ENCODE data around the gene PRPSAP1.

Gene PRPSAP1

GRCh38 chr17:76388966-76389888, 35.5 kb upstream of the PRPSAP1 start:
- H3K27me3 ChIP-seq (ENCODE audit: control insufficient read depth, insufficient read depth, low read length): peaks cover 23% of the 10 kb centered on the region
- H3K9me3 ChIP-seq (ENCODE audit: control insufficient read depth, low read depth, low read length): no peaks in the 10 kb centered on the region
- H3K4me1 ChIP-seq (ENCODE audit: control insufficient read depth, low read depth, low read length): peaks cover 15% of the 10 kb centered on the region
- no peak overlapping the region for H3K9ac ChIP-seq (ENCODE audit: low read length)
- no peak overlapping the region for H3K4me3 ChIP-seq (ENCODE audit: low read length)
- peaks cover 11% of the 10 kb centered on the region for H3K36me3 ChIP-seq (ENCODE audit: control insufficient read depth, low read depth, low read length)
- no peak overlapping the region for H3K27ac ChIP-seq (ENCODE audit: low read length)

DNA sequence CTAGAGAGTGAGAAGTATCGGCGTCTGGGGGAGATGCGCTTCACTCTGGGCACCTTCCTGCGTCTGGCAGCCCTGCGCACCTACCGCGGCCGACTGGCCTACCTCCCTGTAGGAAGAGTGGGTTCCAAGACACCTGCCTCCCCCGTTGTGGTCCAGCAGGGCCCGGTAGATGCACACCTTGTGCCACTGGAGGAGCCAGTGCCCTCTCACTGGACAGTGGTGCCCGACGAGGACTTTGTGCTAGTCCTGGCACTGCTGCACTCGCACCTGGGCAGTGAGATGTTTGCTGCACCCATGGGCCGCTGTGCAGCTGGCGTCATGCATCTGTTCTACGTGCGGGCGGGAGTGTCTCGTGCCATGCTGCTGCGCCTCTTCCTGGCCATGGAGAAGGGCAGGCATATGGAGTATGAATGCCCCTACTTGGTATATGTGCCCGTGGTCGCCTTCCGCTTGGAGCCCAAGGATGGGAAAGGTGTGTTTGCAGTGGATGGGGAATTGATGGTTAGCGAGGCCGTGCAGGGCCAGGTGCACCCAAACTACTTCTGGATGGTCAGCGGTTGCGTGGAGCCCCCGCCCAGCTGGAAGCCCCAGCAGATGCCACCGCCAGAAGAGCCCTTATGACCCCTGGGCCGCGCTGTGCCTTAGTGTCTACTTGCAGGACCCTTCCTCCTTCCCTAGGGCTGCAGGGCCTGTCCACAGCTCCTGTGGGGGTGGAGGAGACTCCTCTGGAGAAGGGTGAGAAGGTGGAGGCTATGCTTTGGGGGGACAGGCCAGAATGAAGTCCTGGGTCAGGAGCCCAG, 33.5 kb upstream of the PRPSAP1 start:
- no peak overlapping the region for H3K9ac ChIP-seq (ENCODE audit: low read length)
- no peaks in the 10 kb centered on the region for H3K9me3 ChIP-seq (ENCODE audit: control insufficient read depth, low read depth, low read length)
- H3K27me3 ChIP-seq (ENCODE audit: control insufficient read depth, insufficient read depth, low read length): peaks cover 43% of the 10 kb centered on the region
- peaks cover 6% of the 10 kb centered on the region for H3K36me3 ChIP-seq (ENCODE audit: control insufficient read depth, low read depth, low read length)
- H3K4me1 ChIP-seq (ENCODE audit: control insufficient read depth, low read depth, low read length): peaks cover 16% of the 10 kb centered on the region
- no peak overlapping the region for H3K4me3 ChIP-seq (ENCODE audit: low read length)
- no peak overlapping the region for H3K27ac ChIP-seq (ENCODE audit: low read length)

DNA sequence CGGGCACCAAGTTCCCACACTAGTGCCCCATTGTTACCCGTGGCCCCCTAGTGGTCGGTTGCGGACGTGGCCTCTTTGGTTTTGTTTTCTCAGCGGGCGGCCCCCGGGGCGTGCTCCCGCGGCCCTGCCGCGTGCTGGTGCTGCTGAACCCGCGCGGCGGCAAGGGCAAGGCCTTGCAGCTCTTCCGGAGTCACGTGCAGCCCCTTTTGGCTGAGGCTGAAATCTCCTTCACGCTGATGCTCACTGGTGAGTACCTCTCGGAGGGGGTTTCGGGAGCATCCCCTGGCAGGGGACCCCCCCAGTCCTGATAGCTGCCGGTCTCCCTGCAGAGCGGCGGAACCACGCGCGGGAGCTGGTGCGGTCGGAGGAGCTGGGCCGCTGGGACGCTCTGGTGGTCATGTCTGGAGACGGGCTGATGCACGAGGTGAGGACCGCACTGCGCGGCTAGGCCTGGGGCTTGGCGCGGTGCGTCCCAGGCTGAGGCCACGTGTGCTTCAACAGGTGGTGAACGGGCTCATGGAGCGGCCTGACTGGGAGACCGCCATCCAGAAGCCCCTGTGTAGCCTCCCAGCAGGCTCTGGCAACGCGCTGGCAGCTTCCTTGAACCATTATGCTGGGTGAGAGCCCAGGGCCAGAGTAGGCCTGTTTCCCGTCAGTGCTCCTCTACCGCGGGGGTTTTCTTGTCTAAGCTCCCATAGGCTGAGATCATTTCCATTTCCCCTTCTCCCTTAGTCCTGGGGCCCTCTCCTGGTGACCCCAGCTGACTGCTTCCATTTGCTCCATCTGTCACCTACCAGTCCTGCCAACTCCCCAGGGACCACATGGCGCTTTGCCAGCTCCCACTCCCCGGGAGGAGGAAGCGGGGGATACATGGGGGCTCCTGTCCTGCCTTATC, 32.4 kb upstream of the PRPSAP1 start:
- Histone ChIP-seq H3K36me3 (ENCODE audit: control insufficient read depth, low read depth, low read length) (peaks cover 4% of the 10 kb centered on the region), H3K4me3 (ENCODE audit: low read length) (peak overlapping the region; percentile 49), H3K27me3 (ENCODE audit: control insufficient read depth, insufficient read depth, low read length) (peaks cover 54% of the 10 kb centered on the region), H3K9me3 (ENCODE audit: control insufficient read depth, low read depth, low read length) (no peaks in the 10 kb centered on the region), H3K27ac (ENCODE audit: low read length) (no peak overlapping the region), H3K4me1 (ENCODE audit: control insufficient read depth, low read depth, low read length) (peaks cover 21% of the 10 kb centered on the region), H3K9ac (ENCODE audit: low read length) (no peak overlapping the region)

GRCh38 chr17:76384987-76385891, 31.5 kb upstream of the PRPSAP1 start:
- Histone ChIP-seq H3K4me3 (ENCODE audit: low read length) (peak overlapping the region; percentile 49), H3K9ac (ENCODE audit: low read length) (no peak overlapping the region), H3K36me3 (ENCODE audit: control insufficient read depth, low read depth, low read length) (no peaks in the 10 kb centered on the region), H3K27ac (ENCODE audit: low read length) (no peak overlapping the region), H3K4me1 (ENCODE audit: control insufficient read depth, low read depth, low read length) (peaks cover 20% of the 10 kb centered on the region), H3K9me3 (ENCODE audit: control insufficient read depth, low read depth, low read length) (no peaks in the 10 kb centered on the region), H3K27me3 (ENCODE audit: control insufficient read depth, insufficient read depth, low read length) (peaks cover 55% of the 10 kb centered on the region)

DNA sequence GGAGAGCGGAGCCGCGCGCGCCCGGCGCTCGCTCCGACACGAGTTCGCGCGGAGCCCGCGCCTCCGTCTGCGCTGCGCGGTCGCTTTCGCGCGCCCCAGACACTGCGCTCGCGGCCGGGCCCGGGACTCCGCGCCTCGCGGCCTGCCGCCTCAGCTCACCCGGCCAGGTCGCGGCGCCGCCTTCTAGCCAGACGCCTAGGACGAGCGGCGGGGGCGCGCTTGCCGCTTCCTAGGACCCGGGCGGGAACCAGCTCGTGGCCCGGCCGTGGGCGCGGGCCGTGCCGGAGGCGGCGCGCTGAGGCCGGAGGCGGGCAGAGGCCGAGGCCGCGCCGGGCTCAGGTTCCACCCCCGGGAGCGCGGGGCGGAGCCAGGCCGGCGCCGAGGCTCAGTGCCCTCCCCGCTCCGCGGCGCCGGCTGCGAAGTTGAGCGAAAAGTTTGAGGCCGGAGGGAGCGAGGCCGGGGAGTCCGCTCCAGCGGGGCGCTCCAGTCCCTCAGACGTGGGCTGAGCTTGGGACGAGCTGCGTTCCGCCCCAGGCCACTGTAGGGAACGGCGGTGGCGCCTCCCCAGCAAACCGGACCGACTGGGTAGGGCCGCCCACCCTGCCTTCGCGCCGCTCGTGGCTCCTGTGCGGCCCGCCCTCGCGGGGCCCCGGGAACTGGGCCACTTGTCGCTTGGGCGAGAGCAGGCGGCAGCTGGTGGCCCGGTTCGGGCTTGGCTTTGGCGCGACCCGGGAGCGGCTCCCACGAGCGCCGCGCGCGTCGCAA, 30.7 kb upstream of the PRPSAP1 start, which contains the start of gene SPHK1:
Gene SPHK1 (plus strand): TSS at position 388 of the 765 bp plus-strand sequence. CDS start 1,036 bp downstream, outside the sequence.
- Histone ChIP-seq H3K9me3 (ENCODE audit: control insufficient read depth, low read depth, low read length) (no peaks in the 10 kb centered on the region), H3K27ac (ENCODE audit: low read length) (no peak within 1 kb of the TSS), H3K27me3 (ENCODE audit: control insufficient read depth, insufficient read depth, low read length) (peaks cover 55% of the 10 kb centered on the region), H3K4me3 (ENCODE audit: low read length) (peak within 1 kb of the TSS; percentile 70), H3K4me1 (ENCODE audit: control insufficient read depth, low read depth, low read length) (peaks cover 13% of the 10 kb centered on the region), H3K9ac (ENCODE audit: low read length) (no peak within 1 kb of the TSS), H3K36me3 (ENCODE audit: control insufficient read depth, low read depth, low read length) (no peaks in the 10 kb centered on the region)

GRCh38 chr17:76383546-76384221, 30.0 kb upstream of the PRPSAP1 start:
- Histone ChIP-seq H3K27me3 (ENCODE audit: control insufficient read depth, insufficient read depth, low read length) (peaks cover 55% of the 10 kb centered on the region), H3K4me3 (ENCODE audit: low read length) (peak overlapping the region; percentile 70), H3K27ac (ENCODE audit: low read length) (no peak overlapping the region), H3K9ac (ENCODE audit: low read length) (no peak overlapping the region), H3K4me1 (ENCODE audit: control insufficient read depth, low read depth, low read length) (peaks cover 6% of the 10 kb centered on the region), H3K9me3 (ENCODE audit: control insufficient read depth, low read depth, low read length) (no peaks in the 10 kb centered on the region), H3K36me3 (ENCODE audit: control insufficient read depth, low read depth, low read length) (no peaks in the 10 kb centered on the region)

DNA sequence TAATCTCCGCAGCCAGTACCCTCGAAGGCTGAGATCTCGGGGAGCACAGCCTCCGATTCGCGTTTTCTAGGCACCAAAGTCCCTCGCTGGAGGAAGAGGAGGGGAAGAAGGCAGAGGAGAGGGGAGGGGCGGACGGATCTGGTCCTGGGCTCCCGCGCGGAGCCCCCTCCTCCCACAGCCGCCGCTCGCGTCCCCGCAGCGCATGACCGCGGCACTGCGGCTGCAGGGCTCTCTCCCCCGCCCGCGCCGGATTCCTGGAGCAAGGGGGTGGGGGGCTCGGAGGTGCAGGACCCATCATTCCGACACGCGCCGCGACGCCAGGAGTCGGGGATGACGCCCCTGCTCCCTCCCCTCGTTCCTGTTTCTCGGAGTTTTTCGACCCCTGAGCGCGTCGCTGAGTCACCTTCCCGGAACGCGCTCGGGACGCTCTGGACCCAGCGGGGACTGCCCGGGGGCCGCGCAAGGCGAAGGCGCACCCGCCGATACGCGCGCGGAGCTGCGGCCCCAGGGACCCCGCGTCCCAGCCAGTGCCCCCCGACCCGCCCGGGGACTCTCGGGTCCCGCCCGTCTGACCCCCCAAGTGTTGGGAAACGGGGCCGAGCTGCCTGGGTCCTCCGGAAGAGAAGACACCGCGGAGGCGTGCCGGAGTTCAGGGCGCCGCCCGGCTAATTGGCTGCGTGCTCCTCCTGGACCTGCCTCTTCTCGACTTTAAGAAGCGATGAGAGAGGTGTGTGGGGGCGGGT, 29.3 kb upstream of the PRPSAP1 start:
- Histone ChIP-seq H3K27me3 (ENCODE audit: control insufficient read depth, insufficient read depth, low read length) (peaks cover 55% of the 10 kb centered on the region), H3K4me3 (ENCODE audit: low read length) (peak overlapping the region; percentile 70), H3K4me1 (ENCODE audit: control insufficient read depth, low read depth, low read length) (peaks cover 6% of the 10 kb centered on the region), H3K9ac (ENCODE audit: low read length) (peak overlapping the region; percentile 23), H3K36me3 (ENCODE audit: control insufficient read depth, low read depth, low read length) (no peaks in the 10 kb centered on the region), H3K27ac (ENCODE audit: low read length) (no peak overlapping the region), H3K9me3 (ENCODE audit: control insufficient read depth, low read depth, low read length) (no peaks in the 10 kb centered on the region)

GRCh38 chr17:76382351-76382802, 28.7 kb upstream of the PRPSAP1 start:
- Histone ChIP-seq H3K9me3 (ENCODE audit: control insufficient read depth, low read depth, low read length) (no peaks in the 10 kb centered on the region), H3K27ac (ENCODE audit: low read length) (no peak overlapping the region), H3K4me1 (ENCODE audit: control insufficient read depth, low read depth, low read length) (peaks cover 6% of the 10 kb centered on the region), H3K36me3 (ENCODE audit: control insufficient read depth, low read depth, low read length) (no peaks in the 10 kb centered on the region), H3K9ac (ENCODE audit: low read length) (peak overlapping the region; percentile 23), H3K4me3 (ENCODE audit: low read length) (peak overlapping the region; percentile 70), H3K27me3 (ENCODE audit: control insufficient read depth, insufficient read depth, low read length) (peaks cover 55% of the 10 kb centered on the region)

All from iPS-18a (cell line).